Anterior cingulate cortex (tissue), 58 donors: Measurements from ENCODE around the gene GOLGA6L7.
"Not testable (repeated sequence)": the region's sequence is repeated elsewhere in the genome, so short reads cannot be mapped to it uniquely, and the experiment has no call there.

Experiments
- DNase-seq, 58 donors: peaks; one replicate each; lab custom pipeline; 2025; lab: John Stamatoyannopoulos, UW

GOLGA6L7 gene

GRCh38 chr15:28798234-28798633 lies 50.2 kb downstream of the GOLGA6L7 start:
- DNase-seq = not testable (repeated sequence)

- DNase-seq = not testable (repeated sequence)
These were observed 54.2 kb downstream of the GOLGA6L7 start for GRCh38 chr15:28794231-28794630.
